Esophagus (tissue), 2 donors: ENCODE results near the gene OPALIN. TPM values are rescaled to one million over a fixed set of nuclear protein-coding genes. Genes with fewer than 3 reads are reported as not detected.

ENCODE experiments used
- H3K27ac ChIP-seq, 2 donors: one replicate each; pipeline ENCODE4 v1.5.1; 2013; ENCODE audit warnings: low read depth in 2 of 2, mild to moderate bottlenecking in 2 of 2, inconsistent platforms in 1 of 2, low read length in 1 of 2, moderate library complexity in 1 of 2
- H3K27me3 ChIP-seq, 2 donors: one replicate each; pipeline ENCODE4 v1.6.1; 2013; ENCODE audit warnings: low read length in 2 of 2, control low read depth in 1 of 2, mild to moderate bottlenecking in 1 of 2; ENCODE audit not compliant: insufficient read depth in 2 of 2, control insufficient read depth in 1 of 2
- H3K36me3 ChIP-seq, 2 donors: one replicate each; pipeline ENCODE4 v1.6.1; 2013; ENCODE audit warnings: low read length in 1 of 2; ENCODE audit not compliant: control insufficient read depth in 2 of 2, insufficient read depth in 2 of 2
- H3K4me1 ChIP-seq, 2 donors: one replicate each; pipeline ENCODE4 v1.6.1; 2013; ENCODE audit warnings: low read length in 1 of 2; ENCODE audit not compliant: control insufficient read depth in 2 of 2, insufficient read depth in 2 of 2
- H3K4me3 ChIP-seq, 2 donors: one replicate each; pipeline ENCODE4 v1.5.1; 2013; ENCODE audit warnings: low read length in 2 of 2, mild to moderate bottlenecking in 2 of 2, low read depth in 1 of 2, moderate library complexity in 1 of 2
- H3K9me3 ChIP-seq, 2 donors: one replicate each; pipeline ENCODE4 v1.6.1; 2013; ENCODE audit warnings: mild to moderate bottlenecking in 2 of 2, low read depth in 1 of 2, low read length in 1 of 2, moderate library complexity in 1 of 2; ENCODE audit not compliant: control insufficient read depth in 2 of 2, insufficient read depth in 1 of 2
- WGBS, 2 donors: extraction: QIAGEN DNeasy Blood & Tissue Kit; methylation state at CpG; one replicate each; pipeline ENCODE4 v1.1.7; 2013; 5-methylcytosine and 5-hydroxymethylcytosine counted together
- polyA plus RNA-seq, 2 donors: library from polyadenylated mRNA; stranded (reverse); fragments of 200-250 nt; gene quantifications; one replicate each; pipeline ENCODE4 v1.2.3, GENCODE V29; 2013
- donor health status: healthy with polysubstance abuse.
- donor health status: Bipolar disorder and iron deficiency.

Gene OPALIN
- polyA plus RNA-seq, 2 donors, result not detected

DNA sequence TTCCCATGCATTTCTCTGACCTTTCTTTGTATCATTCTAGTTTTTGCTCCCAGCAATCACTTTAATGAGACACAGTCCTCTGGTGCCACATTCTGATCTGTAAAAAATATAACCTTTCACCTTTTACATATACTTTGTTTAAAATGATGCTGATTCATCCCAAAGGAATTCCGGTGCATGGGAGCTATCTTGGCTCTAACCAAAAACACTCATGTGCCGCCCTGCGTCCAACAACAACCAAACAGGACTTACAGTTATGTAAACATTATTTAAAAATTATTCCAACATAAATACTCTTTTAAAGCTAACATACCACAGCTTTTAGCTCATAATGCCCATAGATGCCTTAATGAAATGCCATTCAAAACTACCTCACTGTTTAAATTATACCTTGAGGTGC lies 7.7 kb upstream of the OPALIN start:
- no peaks in the 10 kb centered on the region for H3K9me3 ChIP-seq
- 35 to 49% methylated on average over 3 of the region's 3 CpGs for WGBS, 2 donors
- no peaks in the 10 kb centered on the region for H3K4me1 ChIP-seq
- no peak overlapping the region for H3K27ac ChIP-seq
- no peaks in the 10 kb centered on the region for H3K36me3 ChIP-seq
- H3K27me3 ChIP-seq, result no peaks in the 10 kb centered on the region
- no peak overlapping the region for H3K4me3 ChIP-seq

DNA sequence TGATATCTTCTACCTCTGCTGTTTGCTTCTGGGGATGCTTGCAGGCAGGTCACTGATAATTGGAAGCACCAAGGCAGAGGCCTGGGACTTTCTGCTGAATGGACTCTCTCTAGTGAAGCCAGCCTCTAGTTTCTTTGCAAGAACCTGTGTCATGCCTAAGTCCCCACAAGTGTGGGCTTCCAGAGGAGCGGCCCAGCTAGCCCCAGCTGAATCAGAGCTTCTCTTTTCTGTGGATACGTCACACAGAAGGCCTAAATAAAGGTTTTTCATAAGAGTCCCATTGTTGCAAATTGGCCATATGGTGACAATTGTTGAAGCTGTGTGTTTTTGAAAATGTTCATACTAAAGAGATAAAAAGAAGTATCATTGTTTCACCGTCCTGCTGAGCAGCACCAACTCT lies 6.8 kb upstream of the OPALIN start:
- 90% methylated on average over 3 of the region's 3 CpGs for WGBS, 2 donors
- H3K9me3 ChIP-seq, result no peaks in the 10 kb centered on the region
- no peak overlapping the region for H3K27ac ChIP-seq
- no peak overlapping the region for H3K4me3 ChIP-seq
- H3K36me3 ChIP-seq, result no peaks in the 10 kb centered on the region
- H3K27me3 ChIP-seq, result no peaks in the 10 kb centered on the region
- H3K4me1 ChIP-seq, result no peaks in the 10 kb centered on the region

DNA sequence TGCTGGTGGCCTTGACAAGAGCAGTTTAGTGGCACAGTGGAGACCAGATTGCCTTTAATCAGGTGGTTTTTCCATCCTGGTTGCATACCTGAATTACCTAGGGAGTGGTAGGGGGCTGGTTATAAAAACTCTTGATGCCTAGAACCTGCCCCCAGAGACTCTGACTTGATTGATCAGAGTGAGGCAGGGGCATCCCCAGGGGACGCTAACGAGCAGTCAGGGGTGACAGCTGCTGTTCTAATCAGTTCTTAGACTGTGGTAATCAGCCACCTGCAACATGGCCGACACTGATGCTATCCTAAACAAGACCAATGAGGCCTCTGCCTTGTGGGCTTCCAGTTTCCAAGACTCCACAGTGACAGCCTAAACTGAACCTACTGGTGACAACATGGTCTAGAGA lies 2.0 kb upstream of the OPALIN start:
- H3K4me3 ChIP-seq, result no peak overlapping the region
- no peaks in the 10 kb centered on the region for H3K9me3 ChIP-seq
- H3K36me3 ChIP-seq, result no peaks in the 10 kb centered on the region
- H3K27ac ChIP-seq, result no peak overlapping the region
- 75 to 78% methylated on average over 3 of the region's 3 CpGs for WGBS, 2 donors
- no peaks in the 10 kb centered on the region for H3K4me1 ChIP-seq
- no peaks in the 10 kb centered on the region for H3K27me3 ChIP-seq

DNA sequence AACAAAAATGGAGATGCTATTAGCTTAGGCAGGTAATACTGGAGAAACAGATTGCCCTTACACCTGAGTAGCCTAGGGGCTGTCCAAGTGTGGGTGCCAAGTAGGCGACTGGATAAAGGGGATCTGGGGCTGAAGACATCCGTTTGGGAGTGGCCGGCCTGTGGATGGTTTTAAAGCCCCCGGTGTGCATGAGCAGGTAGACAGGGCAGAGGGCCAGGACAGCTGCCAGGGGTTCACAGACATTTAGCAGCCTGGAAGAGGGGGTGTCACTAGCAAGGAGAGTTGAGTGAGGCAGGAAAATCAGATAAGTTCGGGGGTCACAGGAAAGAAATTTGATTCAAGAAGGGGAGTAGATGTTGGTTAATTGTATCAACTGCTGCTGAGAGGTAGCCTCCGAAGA lies 1.5 kb upstream of the OPALIN start:
- H3K4me3 ChIP-seq, result no peak overlapping the region
- no peaks in the 10 kb centered on the region for H3K27me3 ChIP-seq
- no peaks in the 10 kb centered on the region for H3K4me1 ChIP-seq
- no peaks in the 10 kb centered on the region for H3K36me3 ChIP-seq
- WGBS, 2 donors, result 90 to 94% methylated on average over 6 of the region's 6 CpGs
- H3K27ac ChIP-seq, result no peak overlapping the region
- H3K9me3 ChIP-seq, result no peaks in the 10 kb centered on the region

DNA sequence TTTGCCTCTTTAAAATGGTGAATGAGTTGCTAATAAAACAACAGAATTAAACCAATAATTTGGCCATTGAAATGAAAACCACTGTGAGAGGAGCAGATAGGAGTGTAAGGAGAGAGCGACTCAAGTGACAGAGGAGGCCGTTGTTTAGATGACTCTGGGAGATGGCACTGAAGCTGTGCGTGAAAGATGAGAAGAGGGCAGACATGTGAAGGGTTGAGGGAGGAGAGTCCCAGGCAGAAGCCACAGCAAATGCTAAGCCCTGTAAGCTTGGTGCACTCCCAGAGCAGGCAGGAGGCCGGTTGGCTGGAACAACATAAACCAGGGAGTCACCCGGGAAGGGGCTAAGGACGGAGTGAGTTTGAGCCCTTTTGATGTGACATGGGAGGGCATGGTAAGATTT lies 814 bp upstream of the OPALIN start:
- Histone ChIP-seq H3K27me3 (no peaks in the 10 kb centered on the region), H3K27ac (no peak overlapping the region), H3K4me3 (no peak overlapping the region), H3K36me3 (no peaks in the 10 kb centered on the region), H3K9me3 (no peaks in the 10 kb centered on the region), H3K4me1 (no peaks in the 10 kb centered on the region)
- 81 to 87% methylated on average over 6 of the region's 6 CpGs for WGBS, 2 donors

DNA sequence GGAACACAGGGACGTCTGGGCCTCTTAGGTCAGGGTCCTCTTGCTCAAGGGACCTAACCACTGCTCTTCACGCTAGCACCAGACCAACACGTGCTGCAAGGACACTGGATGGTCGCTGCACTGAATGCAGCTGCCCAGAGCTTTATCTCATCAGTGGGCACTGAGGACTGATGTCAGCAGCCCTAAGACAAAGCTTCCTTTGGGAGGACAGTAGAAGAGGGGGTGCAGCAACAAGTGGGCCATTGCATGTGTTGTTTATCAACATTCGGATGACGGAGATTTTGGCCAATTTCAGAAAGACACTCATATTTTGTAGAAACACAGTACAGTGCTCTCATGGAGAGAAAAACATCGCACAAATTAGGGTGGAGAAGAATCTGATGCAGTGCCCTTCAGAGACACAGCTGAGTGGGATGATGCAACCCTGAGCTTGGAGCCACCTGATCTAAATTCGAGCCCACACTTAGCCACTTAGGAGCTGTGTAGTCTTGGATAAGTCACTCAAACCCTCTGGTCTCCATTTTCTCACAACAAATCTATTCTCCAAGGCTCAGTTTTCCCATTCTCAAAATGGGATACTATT lies 1.7 kb downstream of the OPALIN start:
- H3K27ac ChIP-seq, result no peak overlapping the region
- H3K27me3 ChIP-seq, result no peaks in the 10 kb centered on the region
- H3K4me3 ChIP-seq, result no peak overlapping the region
- WGBS, 2 donors, result 75 to 77% methylated on average over 8 of the region's 8 CpGs
- no peaks in the 10 kb centered on the region for H3K36me3 ChIP-seq
- H3K4me1 ChIP-seq, result no peaks in the 10 kb centered on the region
- no peaks in the 10 kb centered on the region for H3K9me3 ChIP-seq

DNA sequence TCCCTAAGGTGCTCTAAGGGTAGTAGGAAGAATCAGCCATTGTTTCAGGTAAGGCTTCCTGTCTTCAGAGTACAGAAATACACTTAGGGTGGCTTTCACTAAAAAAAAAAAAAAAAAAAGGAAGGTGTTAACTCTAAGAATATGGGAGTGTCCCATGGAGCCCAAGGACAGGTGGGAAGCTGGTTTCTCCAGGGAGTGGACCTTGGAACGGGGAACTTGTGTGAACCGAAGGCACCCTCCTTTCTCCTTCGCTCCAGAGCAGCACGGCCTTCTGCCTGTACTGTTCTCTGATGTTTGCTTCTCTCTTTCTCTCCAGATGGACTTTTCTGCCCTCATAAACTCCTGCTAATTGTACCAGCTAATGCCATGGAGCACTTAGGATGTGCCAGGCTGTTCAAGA lies 6.2 kb downstream of the OPALIN start:
- WGBS, 2 donors, result 69 to 70% methylated on average over 4 of the region's 4 CpGs
- no peaks in the 10 kb centered on the region for H3K9me3 ChIP-seq
- no peak overlapping the region for H3K4me3 ChIP-seq
- H3K4me1 ChIP-seq, result no peaks in the 10 kb centered on the region
- H3K27me3 ChIP-seq, result no peaks in the 10 kb centered on the region
- H3K27ac ChIP-seq, result no peak overlapping the region
- H3K36me3 ChIP-seq, result no peaks in the 10 kb centered on the region

DNA sequence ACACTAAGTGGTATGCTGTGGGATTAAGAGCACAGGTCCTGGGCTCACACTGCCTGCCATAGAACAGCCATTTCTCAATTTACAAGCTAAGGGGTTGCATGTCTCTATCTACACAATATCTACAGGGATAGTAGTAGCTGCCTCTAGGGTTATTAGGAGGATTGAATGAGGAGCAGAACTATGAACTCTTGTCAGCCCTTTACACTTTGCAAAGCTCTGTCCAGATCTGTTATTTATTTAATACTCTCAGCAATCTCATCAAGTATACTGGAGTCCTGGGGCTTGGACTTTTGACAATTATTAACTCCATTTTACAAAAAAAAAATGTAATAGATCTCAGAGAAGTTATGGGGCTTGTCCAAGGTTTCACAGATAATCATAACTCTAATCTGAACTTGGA lies 6.8 kb downstream of the OPALIN start:
- Histone ChIP-seq H3K9me3 (no peaks in the 10 kb centered on the region), H3K27ac (no peak overlapping the region), H3K4me1 (no peaks in the 10 kb centered on the region), H3K36me3 (no peaks in the 10 kb centered on the region), H3K27me3 (no peaks in the 10 kb centered on the region), H3K4me3 (no peak overlapping the region)

DNA sequence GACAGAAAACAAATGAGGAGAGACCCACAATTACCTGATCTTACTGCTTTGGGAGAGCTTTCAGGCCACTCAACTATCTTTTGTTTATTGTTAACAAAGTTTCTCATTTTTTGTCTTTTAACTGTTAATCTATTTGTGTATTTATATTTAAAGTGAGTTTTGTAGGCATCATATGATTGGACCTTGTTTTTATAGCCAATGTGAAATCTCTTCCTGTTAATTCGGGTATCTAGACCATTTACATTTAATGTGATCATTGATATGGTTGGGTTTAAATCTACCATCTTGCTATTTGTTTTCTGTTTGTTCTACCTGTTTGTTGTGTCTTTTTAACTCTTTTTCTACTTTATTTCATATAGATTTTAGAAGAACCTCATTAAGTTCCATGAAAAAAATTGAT lies 12.5 kb downstream of the OPALIN start:
- Histone ChIP-seq H3K9me3 (peaks cover 0 to 2% of the 10 kb centered on the region in 2 donors), H3K4me1 (no peaks in the 10 kb centered on the region), H3K36me3 (no peaks in the 10 kb centered on the region), H3K27ac (no peak overlapping the region), H3K27me3 (no peaks in the 10 kb centered on the region), H3K4me3 (no peak overlapping the region)
- WGBS, 2 donors, result 82 to 89% methylated on average over 1 of the region's 1 CpG

DNA sequence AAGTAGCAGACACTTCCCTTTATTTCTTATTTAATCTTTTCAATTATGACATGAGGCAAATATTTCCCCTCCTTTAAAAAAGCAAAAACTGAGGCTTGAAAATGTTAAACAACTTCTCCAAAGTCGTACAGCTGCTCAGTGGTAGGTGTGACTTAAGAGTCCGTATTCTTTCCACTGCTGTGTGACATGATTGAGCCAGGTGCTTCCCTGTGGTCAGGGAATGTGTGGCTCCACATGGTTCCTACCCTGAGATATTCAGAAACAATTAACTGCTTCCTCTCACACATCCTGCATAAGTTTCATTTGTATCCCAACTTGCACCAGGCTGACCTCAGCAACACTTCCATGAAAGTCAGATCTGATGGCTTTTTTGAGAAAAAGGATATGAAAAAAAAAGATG lies 13.6 kb downstream of the OPALIN start:
- no peak overlapping the region for H3K27ac ChIP-seq
- no peaks in the 10 kb centered on the region for H3K27me3 ChIP-seq
- 37 to 69% methylated on average over 2 of the region's 2 CpGs for WGBS, 2 donors
- H3K4me3 ChIP-seq, result no peak overlapping the region
- H3K36me3 ChIP-seq, result no peaks in the 10 kb centered on the region
- no peaks in the 10 kb centered on the region for H3K4me1 ChIP-seq
- H3K9me3 ChIP-seq, result peaks cover 0 to 2% of the 10 kb centered on the region in 2 donors
